ENCODE measurements around the gene ZNF26. TPM values are rescaled to one million over a fixed set of nuclear protein-coding genes. Genes with fewer than 3 reads are reported as not detected.
"Not testable (repeated sequence)": the region's sequence is repeated elsewhere in the genome, so short reads cannot be mapped to it uniquely, and the experiment has no call there.

Gene ZNF26
- total RNA-seq, 1 donor from 2014 or later = 19.5 TPM

- intact Hi-C loops (cut with micrococcal nuclease) = loop anchor here (1.0 kb wide), 7 partner anchors 31 to 226 kb away; partner anchors contain the start of genes CHFR, ZNF10, ZNF140 and ZNF26
These were observed 30.8 kb upstream of the ZNF26 start for GRCh38 chr12:132955094-132956010.

- intact Hi-C loops (cut with micrococcal nuclease) = loop anchor here (1.0 kb wide), 6 partner anchors 30 to 174 kb away; partner anchors contain the start of genes CHFR, ZNF10, ZNF140 and ZNF26
These were observed 30.0 kb upstream of the ZNF26 start, which contains the start of gene ZNF605 for GRCh38 chr12:132956011-132956788. Gene ZNF605 (minus strand): TSS chr12:132956306. CDS start chr12:132945635, 10,671 bp downstream.

GRCh38 chr12:132961790-132962189 lies 24.4 kb upstream of the ZNF26 start:
- intact Hi-C loops (cut with micrococcal nuclease) = not testable (repeated sequence)

- intact Hi-C loops (cut with micrococcal nuclease) = not testable (repeated sequence)
These were observed 22.2 kb upstream of the ZNF26 start for GRCh38 chr12:132963947-132964346.

- intact Hi-C loops (cut with micrococcal nuclease) = no loop called here
These were observed 20.4 kb upstream of the ZNF26 start for GRCh38 chr12:132965796-132966195.

- intact Hi-C loops (cut with micrococcal nuclease) = no loop called here
These were observed 19.3 kb upstream of the ZNF26 start for GRCh38 chr12:132966676-132967415.

GRCh38 chr12:132967736-132968135 lies 18.4 kb upstream of the ZNF26 start:
- intact Hi-C loops (cut with micrococcal nuclease) = no loop called here

- intact Hi-C loops (cut with micrococcal nuclease) = no loop called here
These were observed 13.8 kb upstream of the ZNF26 start for GRCh38 chr12:132972374-132972773.

GRCh38 chr12:132976870-132977269 lies 9.3 kb upstream of the ZNF26 start:
- intact Hi-C loops (cut with micrococcal nuclease) = not testable (repeated sequence)

GRCh38 chr12:132986885-132987225 lies 688 bp downstream of the ZNF26 start:
- intact Hi-C loops (cut with micrococcal nuclease) = loop anchor here (1.0 kb wide), 7 partner anchors 31 to 194 kb away; partner anchors contain the start of genes CHFR, GOLGA3, ZNF10 and ZNF268

GRCh38 chr12:132998741-132999140 lies 12.6 kb downstream of the ZNF26 start:
- intact Hi-C loops (cut with micrococcal nuclease) = no loop called here

- intact Hi-C loops (cut with micrococcal nuclease) = no loop called here
These were observed 24.6 kb downstream of the ZNF26 start for GRCh38 chr12:133010657-133011297.

- intact Hi-C loops (cut with micrococcal nuclease) = no loop called here
These were observed 37.4 kb downstream of the ZNF26 start for GRCh38 chr12:133023566-133023965.

GRCh38 chr12:133026996-133027395 lies 40.8 kb downstream of the ZNF26 start:
- intact Hi-C loops (cut with micrococcal nuclease) = no loop called here

- intact Hi-C loops (cut with micrococcal nuclease) = loop anchor here (1.0 kb wide), 6 partner anchors 51 to 150 kb away; partner anchors contain the start of genes CHFR, ZNF10, ZNF26 and ZNF268
These were observed 51.2 kb downstream of the ZNF26 start, which contains the start of gene ZNF84 for GRCh38 chr12:133037207-133038005. Gene ZNF84 (plus strand): TSS chr12:133037509. CDS start chr12:133041468, 3,959 bp downstream.

- intact Hi-C loops (cut with micrococcal nuclease) = no loop called here
These were observed 52.0 kb downstream of the ZNF26 start for GRCh38 chr12:133038118-133038709.

GRCh38 chr12:133046698-133047097 lies 60.5 kb downstream of the ZNF26 start:
- intact Hi-C loops (cut with micrococcal nuclease) = no loop called here

- intact Hi-C loops (cut with micrococcal nuclease) = loop anchor here (5.0 kb wide), 1 partner anchor 50 kb away; no protein-coding TSS in a partner anchor
These were observed 71.3 kb downstream of the ZNF26 start for GRCh38 chr12:133057446-133057845.

Measured in T-helper 2 cell treated with Interferon-gamma antibody and Interleukin-4, amounts not matched to agents 100 ng/mL and 5 ng/mL, for 36 hours (primary cell).